SW 1271 (cell line): ENCODE results near the gene EEA1.
A peak's percentile ranks its signal among the peaks of the same experiment; 100 is the strongest.
"Not testable (repeated sequence)": the region's sequence is repeated elsewhere in the genome, so short reads cannot be mapped to it uniquely, and the experiment has no call there.

Experiments
- DNase-seq, 2 experiments: peaks; one replicate each; lab custom pipeline; 2025; lab: John Stamatoyannopoulos, UW

Gene EEA1

DNA sequence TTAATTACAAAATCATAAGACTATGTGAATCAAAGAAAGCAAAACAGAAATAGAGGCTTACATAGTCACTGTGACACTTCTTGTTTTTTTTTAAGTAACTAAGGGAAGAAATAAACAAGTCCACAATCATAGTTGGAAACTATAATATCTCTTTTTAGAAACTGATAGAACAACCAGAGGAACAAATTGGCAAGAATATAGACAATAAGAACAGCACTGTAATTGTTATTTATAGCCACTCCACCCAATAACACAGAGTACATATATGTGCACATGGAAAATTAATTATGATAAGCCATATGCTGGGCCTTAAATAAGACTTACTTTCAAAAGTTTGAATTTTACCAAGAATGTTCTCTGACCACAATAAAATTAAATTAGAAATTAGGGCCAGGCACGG, 125.2 kb downstream of the EEA1 start:
- no peak for DNase-seq

DNA sequence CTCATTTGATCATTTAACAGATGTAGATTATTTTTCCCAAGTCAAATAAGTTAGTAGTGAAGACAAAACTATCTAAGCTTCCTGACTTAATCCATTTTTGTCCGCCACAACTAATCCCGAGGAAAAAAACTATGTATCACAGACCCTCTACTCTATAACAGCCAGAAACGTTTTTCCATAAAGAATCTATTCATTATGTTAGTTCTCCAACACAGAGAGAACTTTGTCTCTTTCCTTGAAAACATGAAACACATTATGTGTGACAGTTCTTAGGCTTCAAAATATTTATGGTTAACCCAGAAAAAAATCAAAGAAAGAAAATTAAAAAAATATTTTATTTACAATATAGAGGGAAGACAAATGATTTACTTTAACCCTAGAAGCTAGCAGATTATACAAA, 126.2 kb downstream of the EEA1 start:
- DNase-seq = no peak

DNA sequence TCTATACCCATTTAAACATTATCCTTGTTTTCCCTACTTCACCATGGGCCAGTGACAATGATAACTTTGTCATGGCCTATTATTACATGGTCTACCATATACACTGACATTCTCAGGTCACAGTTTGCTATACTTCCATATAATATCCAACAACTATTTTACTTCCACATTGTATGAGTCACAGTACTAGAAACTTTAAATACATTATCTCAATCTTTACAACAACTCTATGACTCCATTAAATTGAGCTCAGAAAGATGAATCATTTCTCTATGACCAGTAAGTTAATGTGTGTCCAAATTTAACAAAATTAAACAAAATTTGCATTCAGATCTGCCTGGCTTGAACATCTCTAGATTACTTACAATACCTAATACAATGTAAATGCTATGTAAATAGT, 132.4 kb downstream of the EEA1 start:
- DNase-seq = no peak

DNA sequence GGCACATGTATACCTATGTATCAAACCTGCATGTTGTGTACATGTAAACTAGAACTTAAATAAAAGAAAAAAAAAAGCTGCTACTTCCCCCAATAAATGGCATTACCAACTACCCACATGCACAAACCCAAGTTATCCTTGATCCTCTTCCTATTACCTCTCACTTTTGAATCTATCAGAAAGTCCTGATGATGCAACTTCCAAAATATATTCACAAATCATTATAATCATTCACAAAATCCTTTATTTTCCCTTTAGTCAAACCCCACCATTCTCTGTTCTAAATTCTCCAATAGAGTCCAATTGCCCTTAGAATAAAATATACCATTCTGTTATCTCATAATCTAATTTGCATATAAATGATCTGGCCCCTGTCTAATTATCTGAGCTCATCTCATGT, 134.3 kb downstream of the EEA1 start:
- DNase-seq = no peak

DNA sequence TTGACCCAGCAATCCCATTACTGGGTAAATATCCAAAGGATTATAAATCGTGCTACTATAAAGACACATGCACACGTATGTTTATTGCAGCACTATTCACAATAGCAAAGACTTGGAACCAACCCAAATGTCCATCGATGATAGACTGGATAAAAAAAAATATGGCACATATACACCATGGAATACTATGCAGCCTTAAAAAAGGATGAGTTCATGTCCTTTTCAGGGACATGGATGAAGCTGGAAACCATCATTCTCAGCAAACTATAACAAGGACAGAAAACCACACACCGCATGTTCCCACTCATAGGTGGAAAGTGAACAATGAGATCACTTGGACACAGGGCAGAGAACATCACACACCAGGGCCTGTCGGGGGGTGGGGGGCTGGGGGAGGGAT, 134.7 kb downstream of the EEA1 start:
- not testable (repeated sequence) for DNase-seq

DNA sequence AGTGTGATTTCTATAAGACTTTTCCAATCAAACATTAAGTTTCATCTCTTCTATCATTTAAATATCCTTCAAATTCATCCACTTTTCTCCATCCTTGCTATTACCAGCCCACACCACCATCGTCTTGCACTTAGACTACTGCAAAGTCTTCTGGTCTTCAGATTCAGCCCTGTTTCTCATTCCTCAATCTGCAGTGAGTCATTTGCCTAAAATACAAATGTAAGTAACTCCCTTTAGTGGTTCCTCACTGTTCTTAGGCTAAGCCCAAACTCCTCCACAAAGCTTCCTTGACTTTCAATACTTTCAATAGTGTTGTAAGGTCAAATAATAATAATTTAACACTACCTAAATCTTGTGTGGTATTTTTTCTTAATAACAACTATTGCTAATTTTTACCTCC, 143.1 kb downstream of the EEA1 start:
- DNase-seq = no peak

DNA sequence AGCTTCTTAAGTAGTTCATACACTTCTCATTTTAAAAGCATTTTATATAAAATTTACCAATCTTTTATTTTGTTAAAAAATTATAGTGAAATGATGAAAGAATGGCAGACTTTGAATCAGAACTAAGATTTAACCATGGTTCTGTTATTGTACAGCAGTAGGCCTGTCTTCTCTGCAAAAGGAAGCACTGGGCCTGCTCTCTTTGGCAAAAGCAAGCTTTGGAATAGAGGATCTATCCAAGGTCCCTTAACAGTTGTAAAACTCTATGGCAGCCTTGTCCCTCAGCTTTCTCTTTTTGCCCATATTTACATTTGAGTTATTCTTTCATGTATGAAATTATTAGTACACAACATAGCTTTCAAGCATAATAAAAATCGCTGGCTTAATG, 143.5 kb downstream of the EEA1 start:
- no peak for DNase-seq

DNA sequence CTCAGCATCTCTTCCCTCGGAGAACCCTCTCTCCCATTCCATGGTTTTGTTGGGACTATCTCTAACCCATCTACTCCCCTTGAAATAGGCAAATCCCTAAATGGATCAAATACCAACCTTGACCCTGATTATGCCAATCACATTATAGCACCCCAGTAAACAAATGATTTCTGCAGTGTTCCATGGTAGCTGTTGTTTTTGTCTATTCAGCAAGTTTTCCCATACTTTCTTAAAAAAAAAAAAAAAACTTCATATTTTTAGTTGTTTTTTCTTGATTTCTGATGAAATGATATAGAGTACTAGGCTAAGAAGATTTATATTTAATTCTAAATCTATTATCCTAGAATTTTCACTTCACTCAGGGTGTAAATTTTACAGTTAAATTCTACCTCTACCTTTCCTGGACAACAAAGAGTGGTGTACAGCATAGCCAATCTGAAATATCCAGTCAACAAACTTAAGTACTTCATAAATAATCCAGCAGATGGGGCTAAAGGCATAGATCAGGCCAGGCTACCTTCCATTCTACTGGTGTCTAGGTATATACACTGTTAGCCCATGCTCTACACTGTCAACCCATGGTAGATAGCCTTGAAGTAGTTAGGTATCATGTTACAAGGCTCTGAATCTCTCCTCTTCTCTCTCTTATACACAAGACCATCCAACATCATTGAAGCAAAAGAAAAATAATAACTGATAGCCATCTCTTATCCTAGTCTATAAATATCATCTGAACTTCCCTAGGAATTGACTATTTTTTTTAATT, 144.1 kb downstream of the EEA1 start:
- peak; percentile 40 to 89 for DNase-seq

DNA sequence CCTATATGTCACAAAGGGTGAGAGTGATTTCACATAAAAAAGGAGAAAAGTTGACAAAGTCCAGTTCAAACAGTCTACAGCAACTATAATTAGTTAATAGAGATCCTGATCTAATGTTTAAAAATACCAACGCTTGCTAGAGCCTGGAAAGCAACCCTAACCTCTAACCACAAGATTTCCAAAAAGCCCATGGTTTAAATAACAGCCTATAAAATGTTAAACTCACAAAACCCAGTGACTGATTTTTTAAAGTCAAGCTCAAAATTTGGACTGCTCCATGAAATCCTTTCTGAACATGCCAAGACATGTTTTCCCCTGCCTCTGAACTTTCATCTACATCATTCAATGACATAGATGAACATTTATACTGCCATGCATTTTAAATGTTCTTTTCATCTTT, 144.7 kb downstream of the EEA1 start:
- DNase-seq = no peak

DNA sequence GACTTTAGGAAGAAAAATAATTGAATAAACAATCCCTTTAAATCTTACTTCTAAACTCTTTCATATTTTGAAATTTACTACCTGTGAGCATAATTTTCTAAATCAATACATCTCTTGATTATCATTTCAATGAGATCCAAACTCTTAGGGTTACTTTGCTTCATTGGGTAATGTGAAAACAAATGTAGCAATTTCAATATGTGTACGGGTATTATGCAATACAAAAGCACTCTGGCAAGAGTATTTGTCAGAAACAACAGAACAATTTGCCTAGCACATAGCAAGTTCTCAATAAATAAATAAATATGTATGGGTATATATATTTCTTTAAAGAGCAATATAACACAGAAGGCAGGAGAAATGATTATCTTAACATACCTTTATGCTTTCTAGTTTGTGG, 149.2 kb downstream of the EEA1 start:
- DNase-seq = no peak

DNA sequence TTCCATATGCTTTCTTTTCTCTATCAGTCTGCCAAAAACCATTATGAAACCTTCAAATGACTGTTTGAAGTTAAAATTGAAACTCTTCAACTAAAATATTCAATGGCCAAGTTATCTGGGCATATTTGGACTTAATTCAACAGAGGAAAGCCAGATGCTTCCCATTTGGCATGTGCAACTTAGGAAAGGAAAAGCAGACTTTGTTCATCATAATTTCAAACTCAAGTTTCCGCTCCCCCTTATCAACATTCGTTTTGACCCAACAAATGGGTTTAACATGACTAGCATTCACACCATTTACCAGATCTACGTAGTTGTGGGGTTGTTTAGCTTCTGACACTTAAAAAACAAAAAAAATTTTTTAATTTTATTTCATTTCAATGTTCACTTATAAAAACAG, 150.6 kb downstream of the EEA1 start:
- DNase-seq = no peak

DNA sequence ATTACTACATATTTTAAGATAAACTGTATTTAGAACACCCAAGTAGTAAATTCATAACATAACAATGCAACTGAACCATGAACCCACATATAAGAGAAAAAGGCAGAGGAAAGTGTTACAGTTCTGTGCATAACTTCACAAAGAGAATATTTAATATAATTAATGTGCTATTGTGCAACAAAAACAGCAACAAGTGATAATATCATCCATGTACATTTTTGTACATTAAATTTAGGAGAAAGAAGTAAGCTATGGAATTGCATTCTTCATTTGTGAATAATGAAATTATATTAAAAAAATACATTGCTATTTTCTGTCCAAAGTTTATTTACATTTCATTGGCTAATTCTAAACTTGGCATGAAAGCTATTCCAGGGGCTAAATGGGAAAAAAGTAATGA, 153.7 kb downstream of the EEA1 start:
- no peak for DNase-seq

DNA sequence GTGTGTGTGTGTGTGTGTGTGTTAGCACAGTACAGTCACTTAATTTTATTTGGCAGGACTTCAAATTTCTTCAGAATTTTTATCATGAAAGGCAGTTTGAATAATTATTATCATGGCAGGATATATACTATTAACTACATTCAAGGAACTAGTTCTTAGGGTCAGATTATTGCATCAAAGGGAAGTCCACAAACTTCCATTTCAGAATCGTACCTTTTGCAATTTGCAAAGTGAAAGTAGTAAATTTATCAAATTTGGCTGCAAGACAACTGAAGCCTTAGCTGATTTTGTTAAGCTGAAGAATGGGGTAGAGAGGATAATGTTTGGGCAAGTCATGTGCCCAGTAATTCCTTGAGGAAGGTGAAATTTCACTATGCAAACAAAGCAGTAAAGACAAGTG, 158.1 kb downstream of the EEA1 start:
- no peak for DNase-seq

DNA sequence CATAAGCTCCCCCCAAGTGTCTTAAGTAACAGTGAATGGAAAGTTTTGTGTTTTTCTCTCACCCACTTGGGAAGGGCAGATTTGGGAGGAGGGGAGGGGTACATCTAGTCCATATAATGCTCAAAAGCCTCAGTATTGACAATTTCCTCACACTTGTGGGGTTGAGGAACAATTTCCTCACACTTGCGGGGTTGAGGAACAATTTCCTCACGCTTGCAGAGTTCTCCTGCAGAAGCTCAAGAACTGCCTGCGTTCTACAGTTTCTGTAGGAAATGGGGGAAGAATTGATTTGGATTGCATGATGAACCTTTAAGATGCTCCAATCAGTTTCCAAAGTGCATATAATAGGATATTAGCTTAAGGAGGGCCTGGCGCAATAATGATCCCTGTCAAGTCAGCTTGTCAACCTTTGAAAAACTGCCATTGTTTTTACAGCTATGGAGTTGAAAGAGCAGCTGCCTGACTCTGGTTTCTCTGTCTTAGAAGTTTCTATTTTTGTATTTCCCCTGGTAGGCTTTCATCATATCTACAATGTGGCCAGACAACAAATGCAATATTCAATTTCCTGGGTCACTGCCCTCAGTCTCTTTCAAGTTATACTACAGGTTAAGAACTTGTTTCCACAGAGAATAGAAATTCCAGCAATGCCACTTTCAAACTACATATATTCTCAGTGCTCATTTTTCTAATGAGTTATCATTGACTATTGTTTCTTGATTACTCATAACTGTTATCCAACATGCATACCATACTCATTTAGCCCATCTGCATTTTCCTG, 159.8 kb downstream of the EEA1 start:
- no peak for DNase-seq

DNA sequence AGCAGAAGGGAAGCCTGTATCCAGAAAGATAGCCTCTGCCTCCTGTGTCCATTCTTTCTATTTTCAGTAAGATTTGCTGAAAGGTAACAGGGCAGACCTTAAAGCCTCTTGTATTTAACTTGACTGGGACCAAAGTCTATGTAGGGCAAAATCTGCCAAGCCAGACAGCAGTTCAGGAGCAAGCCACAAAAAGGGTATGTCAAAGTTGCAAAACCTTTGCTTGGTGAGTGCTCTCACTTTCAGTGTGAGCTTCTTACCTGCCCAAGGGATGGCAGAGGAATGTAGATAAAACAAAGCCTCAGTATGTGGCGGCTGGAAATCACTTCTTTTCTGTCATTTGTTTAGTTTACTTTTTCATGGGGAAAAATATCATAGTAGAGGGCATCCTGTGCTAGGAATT, 163.2 kb downstream of the EEA1 start:
- no peak for DNase-seq

DNA sequence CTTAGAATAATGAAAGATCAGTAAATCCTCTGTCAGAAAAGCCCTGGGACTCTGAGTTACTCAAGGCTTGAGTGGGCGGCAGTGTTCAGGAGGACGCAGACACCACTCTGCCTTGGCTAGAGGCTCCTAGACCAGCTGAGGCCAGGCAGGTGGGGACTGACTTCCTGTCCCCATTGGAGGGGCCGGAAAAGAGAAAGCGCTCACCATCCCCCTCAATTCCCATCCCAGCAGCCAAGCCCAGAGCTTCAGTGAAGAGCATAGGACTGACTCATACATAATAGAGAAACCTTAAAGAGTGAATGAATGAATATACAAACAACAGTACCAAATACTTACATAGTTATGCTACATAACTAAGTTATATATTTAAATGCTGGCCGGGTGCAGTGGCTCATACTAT, 164.3 kb downstream of the EEA1 start:
- no peak for DNase-seq

DNA sequence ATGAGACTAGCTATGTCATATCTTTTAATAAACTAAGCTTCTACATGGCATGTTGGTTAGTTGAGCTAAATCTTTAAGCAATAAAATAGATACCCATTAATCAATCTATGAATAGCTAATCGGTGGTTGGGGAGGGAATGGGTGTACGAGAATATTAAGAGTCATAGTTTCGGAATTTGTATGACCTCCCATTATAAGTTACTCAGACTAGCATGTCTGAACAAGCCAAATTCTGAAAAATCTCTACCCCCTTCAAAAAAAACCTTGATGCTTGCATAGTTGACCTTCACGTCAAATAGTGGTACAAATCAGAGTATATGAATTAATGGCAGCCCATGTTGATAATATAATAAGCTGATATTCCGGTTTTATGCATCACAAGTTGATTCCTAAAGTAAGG, 166.3 kb downstream of the EEA1 start:
- no peak for DNase-seq

DNA sequence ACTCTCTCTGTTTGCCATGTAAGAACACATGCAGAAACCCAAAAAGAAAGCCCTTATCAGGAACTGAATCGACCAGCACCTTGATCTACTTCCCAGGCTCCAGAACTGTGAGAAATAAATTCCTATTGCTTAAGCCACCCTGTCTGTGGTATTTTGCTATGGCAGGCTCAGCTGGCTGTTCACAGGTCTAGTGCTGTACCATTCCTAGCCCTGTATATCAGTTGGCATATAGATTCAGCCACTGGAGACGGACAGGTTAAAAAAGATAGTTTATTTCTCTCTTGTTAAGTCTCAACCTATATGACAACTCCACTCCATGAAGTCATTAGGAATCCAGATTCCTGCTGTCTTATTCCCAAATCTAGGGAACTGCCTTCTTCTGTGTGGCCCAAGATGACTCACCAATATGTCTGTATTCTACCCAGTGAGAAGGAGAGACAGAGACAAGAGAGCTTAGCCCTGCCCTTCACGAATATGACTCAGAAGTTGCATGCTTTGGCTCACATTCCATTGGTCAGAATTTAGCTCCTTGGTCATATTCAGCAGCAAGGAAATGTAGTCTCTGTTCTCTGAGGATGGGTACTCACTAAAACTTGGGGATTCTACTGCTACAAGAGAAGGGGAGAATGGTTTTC, 169.3 kb downstream of the EEA1 start:
- peak; percentile 7 to 43 for DNase-seq

DNA sequence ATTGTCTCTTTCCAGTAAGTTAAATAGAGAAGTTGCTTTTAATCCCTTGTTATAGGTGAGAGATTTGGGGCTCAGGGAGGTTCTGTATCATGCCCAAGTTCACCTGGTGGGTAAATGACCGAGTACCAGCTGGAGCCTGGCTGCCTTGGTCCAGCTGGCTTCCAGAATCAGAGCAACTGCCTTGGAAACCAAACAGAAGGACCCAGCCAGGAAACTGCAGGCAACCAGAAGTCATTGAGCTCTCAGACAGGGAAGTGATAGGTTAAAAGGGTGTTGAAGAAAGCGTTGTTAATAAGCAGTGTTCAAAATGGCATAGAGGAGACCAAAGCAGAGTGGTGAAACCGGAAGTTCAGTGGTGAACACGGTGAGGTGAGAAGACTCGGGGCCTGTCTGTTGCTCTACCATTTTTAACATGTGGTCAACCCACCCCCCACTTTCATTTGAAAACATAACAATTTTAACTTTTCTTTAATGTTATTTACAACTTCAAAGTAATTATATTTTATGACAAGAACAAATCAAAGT, 171.4 kb downstream of the EEA1 start:
- DNase-seq = no peak

DNA sequence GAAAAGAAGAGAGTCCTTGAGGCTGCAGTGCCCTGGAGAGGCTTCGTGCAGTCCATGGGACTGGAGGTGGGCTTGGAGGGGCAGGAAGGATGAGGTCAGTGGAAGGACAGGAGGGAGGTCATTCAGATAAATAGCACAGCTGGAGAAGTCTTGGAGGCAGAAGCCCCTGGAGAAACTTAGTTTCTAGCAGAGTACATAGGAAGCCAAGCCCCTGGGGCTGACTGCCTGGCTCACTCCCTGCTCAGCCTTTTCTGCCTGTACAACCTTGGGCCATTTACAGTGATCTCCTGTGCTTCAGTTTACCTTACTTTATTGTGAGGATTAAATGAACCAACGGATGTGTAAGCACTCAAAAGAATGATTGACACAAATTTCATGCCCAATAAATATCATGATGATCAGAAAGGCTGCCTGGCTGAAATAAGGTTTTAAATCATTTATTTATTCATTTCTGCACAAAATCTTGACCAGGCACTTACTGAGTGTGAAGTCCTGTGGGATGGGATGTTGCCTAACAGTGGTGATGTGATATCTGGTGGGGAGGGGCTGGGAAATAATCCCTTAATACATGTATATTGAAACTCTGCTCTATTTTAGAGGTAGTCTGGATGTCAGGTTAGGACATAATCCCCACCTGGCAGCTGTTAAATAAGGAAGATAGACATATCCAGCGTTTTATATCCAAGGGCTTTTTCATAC, 172.0 kb downstream of the EEA1 start:
- DNase-seq = no peak

DNA sequence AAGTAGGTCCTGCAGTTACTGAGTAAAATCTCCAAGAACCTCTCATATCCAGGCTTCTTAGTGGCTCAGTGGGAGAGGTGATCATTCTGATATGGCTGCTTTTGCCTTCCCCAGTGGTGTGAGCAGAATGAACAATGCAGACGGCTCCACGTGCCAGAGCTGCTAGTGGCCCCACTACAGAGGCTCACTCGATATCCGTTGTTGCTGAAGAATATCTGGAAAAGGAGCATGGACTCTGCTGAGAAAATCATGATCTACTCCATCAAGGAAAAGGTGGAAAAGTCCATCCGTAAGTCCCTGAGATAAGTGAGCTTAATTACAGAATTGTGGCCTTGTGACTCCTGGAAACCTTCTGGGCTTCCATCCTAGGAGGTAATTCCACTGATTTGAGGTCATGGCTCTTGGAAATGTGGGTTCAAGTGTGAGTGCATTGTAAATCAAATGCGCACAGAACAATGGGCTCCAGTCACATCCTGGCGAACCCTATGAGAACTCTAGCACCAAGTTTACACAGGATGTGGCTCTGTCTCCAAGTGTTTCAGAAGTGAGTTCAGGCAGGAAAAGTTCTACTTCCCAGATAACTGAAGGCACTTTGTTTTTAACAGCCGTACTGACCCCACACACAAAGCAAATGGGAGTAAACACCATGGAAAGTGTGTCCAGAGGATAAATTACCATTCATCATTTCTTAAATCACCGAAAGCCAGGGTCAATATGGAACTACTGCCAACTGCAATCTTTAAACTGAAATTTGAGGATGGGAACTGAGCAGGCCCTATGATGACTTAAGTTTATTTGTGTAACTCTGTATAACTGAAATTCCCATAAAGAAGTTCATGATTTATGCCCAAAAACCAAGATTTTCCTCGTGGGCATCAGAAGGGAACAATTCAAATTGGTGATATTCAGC, 174.9 kb downstream of the EEA1 start:
- DNase-seq = no peak
